H9 (cell line): ENCODE results near the gene EDN3. TPM values are rescaled to one million over a fixed set of nuclear protein-coding genes. Genes with fewer than 3 reads are reported as not detected.

Experiments
- DNase-seq: peaks from one replicate; pipeline ENCODE4 v3.0.0-alpha.2; 2017
- H2AFZ ChIP-seq: one replicate; pipeline ENCODE4 v1.6.1; 2013; ENCODE audit warnings: mild to moderate bottlenecking, low read length, control low read depth, moderate library complexity
- H2AK5ac ChIP-seq: 2 replicates; pipeline ENCODE4 v1.6.1; 2013; ENCODE audit warnings: low read length, control low read depth, mixed read lengths; ENCODE audit not compliant: insufficient read length
- H2BK120ac ChIP-seq: one replicate; pipeline ENCODE4 v1.6.1; 2013; ENCODE audit warnings: low read depth, mild to moderate bottlenecking, low read length, control low read depth, inconsistent platforms; ENCODE audit not compliant: poor library complexity, severe bottlenecking
- H2BK12ac ChIP-seq: 2 replicates; pipeline ENCODE4 v1.6.1; 2013; ENCODE audit warnings: low read length, control low read depth, mixed read lengths, low read depth; ENCODE audit not compliant: insufficient read length
- H2BK15ac ChIP-seq: 2 replicates; pipeline ENCODE4 v1.6.1; 2013; ENCODE audit warnings: low read depth, low read length, control low read depth
- H2BK20ac ChIP-seq: one replicate; pipeline ENCODE4 v1.6.1; 2013; ENCODE audit warnings: low read depth, mild to moderate bottlenecking, low read length, control low read depth, inconsistent platforms; ENCODE audit not compliant: poor library complexity, severe bottlenecking
- H2BK5ac ChIP-seq: 2 replicates; pipeline ENCODE4 v1.6.1; 2013; ENCODE audit warnings: low read length, control low read depth, mixed read lengths; ENCODE audit not compliant: insufficient read length
- H3K14ac ChIP-seq: 2 replicates; pipeline ENCODE4 v1.6.1; 2013; ENCODE audit warnings: low read length, control low read depth; ENCODE audit not compliant: insufficient read depth
- H3K18ac ChIP-seq: 2 replicates; pipeline ENCODE4 v1.6.1; 2013; ENCODE audit warnings: low read depth, mild to moderate bottlenecking, mixed read lengths, low read length, control low read depth; ENCODE audit not compliant: insufficient read length
- H3K23ac ChIP-seq: 2 replicates; pipeline ENCODE4 v1.6.1; 2013; ENCODE audit warnings: low read length, control low read depth, mixed read lengths, low read depth; ENCODE audit not compliant: insufficient read length
- H3K23me2 ChIP-seq: 2 replicates; pipeline ENCODE4 v1.6.1; 2013; ENCODE audit warnings: low read depth, mild to moderate bottlenecking, mixed read lengths, low read length, control low read depth; ENCODE audit not compliant: insufficient read length, poor library complexity, severe bottlenecking
- H3K27ac ChIP-seq: 2 replicates; pipeline ENCODE4 v1.5.1; 2013; ENCODE audit warnings: low read length, control low read depth, mixed read lengths, low read depth; ENCODE audit not compliant: insufficient read length
- H3K27me3 ChIP-seq: 2 replicates; pipeline ENCODE4 v1.6.1; 2013; ENCODE audit warnings: low read length, control low read depth, inconsistent platforms; ENCODE audit not compliant: insufficient read depth
- H3K4ac ChIP-seq: 2 replicates; pipeline ENCODE4 v1.6.1; 2013; ENCODE audit warnings: low read depth, mild to moderate bottlenecking, control low read depth, inconsistent platforms, low read length, moderate library complexity
- H3K4me1 ChIP-seq: 2 replicates; pipeline ENCODE4 v1.6.1; 2013; ENCODE audit warnings: low read length, control low read depth, inconsistent platforms; ENCODE audit not compliant: insufficient read depth
- H3K4me2 ChIP-seq: 2 replicates; pipeline ENCODE4 v1.6.1; 2013; ENCODE audit warnings: low read length, control low read depth, mixed read lengths; ENCODE audit not compliant: insufficient read length, insufficient read depth
- H3K56ac ChIP-seq: 2 replicates; pipeline ENCODE4 v1.6.1; 2013; ENCODE audit warnings: low read depth, mild to moderate bottlenecking, mixed read lengths, low read length, control low read depth; ENCODE audit not compliant: insufficient read length
- H3K79me1 ChIP-seq: 2 replicates; pipeline ENCODE4 v1.6.1; 2013; ENCODE audit warnings: low read depth, mild to moderate bottlenecking, moderate library complexity, low read length, control low read depth, inconsistent platforms; ENCODE audit not compliant: insufficient read depth, poor library complexity, severe bottlenecking
- H3K79me2 ChIP-seq: 2 replicates; pipeline ENCODE4 v1.6.1; 2013; ENCODE audit warnings: low read length, control low read depth, inconsistent platforms; ENCODE audit not compliant: insufficient read depth
- H3K9ac ChIP-seq: 2 replicates; pipeline ENCODE4 v1.6.1; 2013; ENCODE audit warnings: low read length, control low read depth, mixed read lengths; ENCODE audit not compliant: insufficient read length; ENCODE audit errors: extremely low read depth
- H3K9me3 ChIP-seq: one replicate; pipeline ENCODE4 v1.6.1; 2013; ENCODE audit warnings: low read depth, low read length, inconsistent platforms; ENCODE audit not compliant: control insufficient read depth
- H3T11ph ChIP-seq: one replicate; pipeline ENCODE4 v1.6.1; 2013; ENCODE audit warnings: mild to moderate bottlenecking, low read length, control low read depth, inconsistent platforms
- H4K20me1 ChIP-seq: one replicate; pipeline ENCODE4 v1.6.1; 2013; ENCODE audit not compliant: control insufficient read depth, insufficient read length, insufficient read depth
- H4K5ac ChIP-seq: 2 replicates; pipeline ENCODE4 v1.6.1; 2013; ENCODE audit warnings: low read depth, mild to moderate bottlenecking, mixed read lengths, low read length, control low read depth; ENCODE audit not compliant: insufficient read length
- H4K8ac ChIP-seq: replicated peaks from 2 replicates; pipeline ENCODE4 v1.6.1; 2013; ENCODE audit warnings: low read length, control low read depth, mixed read lengths, low read depth; ENCODE audit not compliant: insufficient read length
- H4K91ac ChIP-seq: 2 replicates; pipeline ENCODE4 v1.6.1; 2013; ENCODE audit warnings: low read depth, mild to moderate bottlenecking, moderate library complexity, mixed read lengths, low read length, control low read depth; ENCODE audit not compliant: insufficient read length
- H3K27ac Mint-ChIP-seq, 3 experiments: 2 replicates in 2 of 3; 3 replicates in 1 of 3; pipeline ENCODE4 v1.8.0; 2020 to 2021; ENCODE audit warnings: mixed read lengths in 3 of 3, mild to moderate bottlenecking in 1 of 3, moderate library complexity in 1 of 3
- H3K27me3 Mint-ChIP-seq: 2 replicates; pipeline ENCODE4 v1.8.0; 2021; ENCODE audit warnings: low read depth, mild to moderate bottlenecking, moderate library complexity, mixed read lengths
- H3K36me3 Mint-ChIP-seq, 3 experiments: 2 replicates in 2 of 3; 3 replicates in 1 of 3; pipeline ENCODE4 v1.8.0; 2020 to 2021; ENCODE audit warnings: low read depth in 3 of 3, mixed read lengths in 3 of 3; ENCODE audit not compliant: insufficient read depth in 1 of 3
- H3K4me1 Mint-ChIP-seq, 2 experiments: 2 replicates each; pipeline ENCODE4 v1.8.0; 2020; ENCODE audit warnings: mixed read lengths in 2 of 2
- H3K4me3 Mint-ChIP-seq, 2 experiments: 2 replicates in 1 of 2; 3 replicates in 1 of 2; pipeline ENCODE4 v1.8.0; 2020 to 2021; ENCODE audit warnings: mild to moderate bottlenecking in 2 of 2, mixed read lengths in 2 of 2, moderate library complexity in 1 of 2
- H3K9me3 Mint-ChIP-seq, 2 experiments: 2 replicates in 1 of 2; 3 replicates in 1 of 2; pipeline ENCODE4 v1.8.0; 2020; ENCODE audit warnings: mild to moderate bottlenecking in 2 of 2, mixed read lengths in 2 of 2, moderate library complexity in 1 of 2
- CTCF ChIP-seq: fragments of 200-600 bp; sonication (generic); conservative IDR thresholded peaks from 3 replicates; pipeline ENCODE4 v1.8.0; 2021; ENCODE audit warnings: antibody characterized with exemption, mild to moderate bottlenecking
- WGBS: extraction: QIAGEN DNeasy Blood & Tissue Kit; methylation state at CpG from one replicate; pipeline ENCODE4 v1.1.7; 2013; ENCODE audit warnings: missing lambda C conversion rate, low lambda C conversion rate, mixed read lengths; ENCODE audit not compliant: insufficient read length; ENCODE audit errors: extremely low coverage; 5-methylcytosine and 5-hydroxymethylcytosine counted together
- total RNA-seq: library from RNA; stranded (reverse); gene quantifications from 2 replicates; pipeline ENCODE4 v1.2.1, GENCODE V29; 2021

Gene EDN3
- total RNA-seq, 1 experiment from 2014 or later, result 0.20 TPM

DNA sequence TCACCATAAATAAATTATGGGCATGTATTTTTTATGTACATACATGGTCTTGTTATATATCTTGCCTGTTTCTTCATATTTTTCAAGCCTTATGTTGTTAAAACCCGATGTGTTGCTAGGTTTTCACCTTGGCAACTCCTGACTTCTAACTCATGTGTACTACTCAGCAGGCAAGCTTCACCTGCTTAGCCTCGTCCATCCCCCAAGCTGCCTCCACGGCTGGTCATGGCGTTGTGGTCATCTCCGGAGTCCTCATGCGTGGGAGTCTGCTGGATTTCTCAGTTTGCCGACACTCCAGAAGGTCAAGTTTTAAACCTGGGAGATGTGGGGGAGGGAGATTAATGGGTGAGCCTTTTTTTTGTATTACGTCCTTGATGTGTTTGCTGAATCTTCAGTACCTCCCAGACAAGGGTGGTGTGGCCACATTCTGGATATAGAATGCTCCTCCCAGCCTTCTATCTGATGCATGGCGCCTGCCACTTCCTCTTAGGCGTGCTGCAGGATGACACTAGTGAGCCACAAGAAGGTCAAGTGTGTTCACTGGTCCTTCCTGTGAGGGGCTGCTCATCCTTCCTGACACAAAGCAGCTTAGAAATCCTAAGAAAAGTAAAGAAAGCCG is 26.6 kb upstream of the EDN3 start:
- no peak overlapping the region for H3K4me2 ChIP-seq
- H4K5ac ChIP-seq, result no peak overlapping the region
- Mint-ChIP-seq H3K9me3 (no peaks in the 10 kb centered on the region; a peak in 1 of 5 replicates), H3K27ac (no peak overlapping the region), H3K27me3 (peaks cover 61% of the 10 kb centered on the region), H3K4me3 (no peak overlapping the region), H3K4me1 (peaks cover 13 to 14% of the 10 kb centered on the region in 2 experiments), H3K36me3 (no peaks in the 10 kb centered on the region)
- H3K23ac ChIP-seq, result no peak overlapping the region
- H3K4me1 ChIP-seq, result peaks cover 4% of the 10 kb centered on the region; the same call in 1 of the 2 replicates
- WGBS, result no CpG with 5 or more reads among the region's 11 CpGs
- no peak overlapping the region for H2BK12ac ChIP-seq
- no peak overlapping the region for H3K27ac ChIP-seq
- no peak overlapping the region for H2BK15ac ChIP-seq
- H3K27me3 ChIP-seq, result no peaks in the 10 kb centered on the region; the same call in 1 of the 2 replicates
- no peaks in the 10 kb centered on the region for H3K23me2 ChIP-seq
- H3K56ac ChIP-seq, result no peak overlapping the region
- H3K18ac ChIP-seq, result no peak overlapping the region
- no peak overlapping the region for H2BK20ac ChIP-seq
- H3K9ac ChIP-seq, result no peak overlapping the region
- H3K4ac ChIP-seq, result no peak overlapping the region
- H4K20me1 ChIP-seq, result no peaks in the 10 kb centered on the region
- no peak overlapping the region for H4K8ac ChIP-seq
- H2BK5ac ChIP-seq, result no peak overlapping the region
- no peak overlapping the region for H2AK5ac ChIP-seq
- no peak for DNase-seq
- H3K14ac ChIP-seq, result no peak overlapping the region
- no peak overlapping the region for H4K91ac ChIP-seq
- H2BK120ac ChIP-seq, result no peak overlapping the region
- no peaks in the 10 kb centered on the region for H3K9me3 ChIP-seq
- H3T11ph ChIP-seq, result no peak overlapping the region
- no peaks in the 10 kb centered on the region for H3K79me2 ChIP-seq
- H3K79me1 ChIP-seq, result no peaks in the 10 kb centered on the region
- TF ChIP-seq CTCF, result no peak
- no peak overlapping the region for H2AFZ ChIP-seq
